NCI-H460 (cell line): ENCODE measurements around the gene ABCC4. TPM values are rescaled to one million over a fixed set of nuclear protein-coding genes. Genes with fewer than 3 reads are reported as not detected.

Source experiments
- DNase-seq: peaks from one replicate; pipeline ENCODE4 v3.0.0-alpha.2; 2016; ENCODE audit warnings: low read depth; ENCODE audit errors: extremely low read depth
- total RNA-seq: library from RNA; depleted of rRNA; stranded (reverse); fragments of >200 nt; shearing (Covaris generic); gene quantifications from 2 replicates; pipeline ENCODE4 v1.2.3, GENCODE V29; 2014

ABCC4 gene
- total RNA-seq, 1 experiment from 2014 or later, result 16.6 TPM

GRCh38 chr13:95075506-95075905 is 225.7 kb downstream of the ABCC4 start:
- no peak for DNase-seq

GRCh38 chr13:95074820-95075219 is 226.4 kb downstream of the ABCC4 start:
- no peak for DNase-seq

- no peak for DNase-seq
These were observed 227.4 kb downstream of the ABCC4 start for GRCh38 chr13:95073747-95074311.

- DNase-seq, result no peak
These were observed 233.9 kb downstream of the ABCC4 start for GRCh38 chr13:95067303-95067702.

- no peak for DNase-seq
These were observed 241.2 kb downstream of the ABCC4 start for GRCh38 chr13:95060014-95060519.

- no peak for DNase-seq
These were observed 241.9 kb downstream of the ABCC4 start for GRCh38 chr13:95059306-95059705.

- no peak for DNase-seq
These were observed 242.6 kb downstream of the ABCC4 start for GRCh38 chr13:95058680-95059079.

GRCh38 chr13:95056266-95056665 is 245.0 kb downstream of the ABCC4 start:
- DNase-seq, result no peak

- DNase-seq, result no peak
These were observed 250.2 kb downstream of the ABCC4 start for GRCh38 chr13:95050800-95051615.

GRCh38 chr13:95049772-95050171 is 251.5 kb downstream of the ABCC4 start:
- DNase-seq, result no peak

GRCh38 chr13:95044452-95045205 is 256.6 kb downstream of the ABCC4 start:
- DNase-seq, result no peak

GRCh38 chr13:95039415-95039814 is 261.8 kb downstream of the ABCC4 start:
- no peak for DNase-seq

- DNase-seq, result no peak
These were observed 262.3 kb downstream of the ABCC4 start for GRCh38 chr13:95038949-95039348.

GRCh38 chr13:95035311-95036109 is 265.7 kb downstream of the ABCC4 start:
- DNase-seq, result no peak

GRCh38 chr13:95033890-95034289 is 267.4 kb downstream of the ABCC4 start:
- DNase-seq, result no peak

- no peak for DNase-seq
These were observed 269.1 kb downstream of the ABCC4 start for GRCh38 chr13:95032121-95032520.

GRCh38 chr13:95030821-95031343 is 270.4 kb downstream of the ABCC4 start:
- DNase-seq, result no peak

GRCh38 chr13:95027638-95028037 is 273.6 kb downstream of the ABCC4 start:
- DNase-seq, result no peak

- no peak for DNase-seq
These were observed 276.1 kb downstream of the ABCC4 start for GRCh38 chr13:95025116-95025515.

- no peak for DNase-seq
These were observed 277.8 kb downstream of the ABCC4 start for GRCh38 chr13:95023405-95023804.
